ENCODE measurements around the gene GAS1.

GRCh38 chr9:86987900-86988299 lies 40.6 kb upstream of the GAS1 start:
- no peak for TF ChIP-seq EZH2phosphoT487 (IDR thresholded peaks at IDR 0.05; ENCODE audit: insufficient read depth, low read depth)
- no peak for TF ChIP-seq EZH2 (IDR thresholded peaks at IDR 0.05; ENCODE audit: insufficient read depth, poor library complexity, severe bottlenecking)
